DND-41 (cell line): ENCODE measurements around the gene CNST.

Experiments
- ATAC-seq: fragments of 200-7000 bp; cut with Tn5 transposase; 3 replicates; pipeline ENCODE4 v1.9.1; 2021; ENCODE audit warnings: low read depth; ENCODE audit not compliant: insufficient read depth
- DNase-seq: peaks from one replicate; pipeline ENCODE4 v3.0.0-alpha.2; 2020
- H2AFZ ChIP-seq: 2 replicates; pipeline ENCODE4 v1.6.0; 2012; ENCODE audit warnings: low read depth, low read length
- H3K27ac ChIP-seq: 2 replicates; pipeline ENCODE4 v1.5.1; 2012; ENCODE audit warnings: low read length, inconsistent platforms
- H3K27me3 ChIP-seq: fragments of 200-600 bp; sonication (generic); 2 replicates; pipeline ENCODE4 v1.6.0; 2012; ENCODE audit warnings: low read length, mild to moderate bottlenecking, inconsistent platforms; ENCODE audit not compliant: insufficient read depth, poor library complexity
- H3K36me3 ChIP-seq: 2 replicates; pipeline ENCODE4 v1.5.1; 2012; ENCODE audit warnings: low read length, inconsistent platforms; ENCODE audit not compliant: insufficient read depth
- H3K4me1 ChIP-seq: 2 replicates; pipeline ENCODE4 v1.5.1; 2012; ENCODE audit warnings: mild to moderate bottlenecking, low read length; ENCODE audit not compliant: insufficient read depth
- H3K4me2 ChIP-seq: 2 replicates; pipeline ENCODE4 v1.6.0; 2012; ENCODE audit warnings: mild to moderate bottlenecking, moderate library complexity, low read length, inconsistent platforms; ENCODE audit not compliant: insufficient read depth
- H3K4me3 ChIP-seq, 2 experiments: fragments of 200-600 bp in 1 of 2; shearing (Covaris generic) in 1 of 2; 2 replicates each; pipeline ENCODE4 v1.5.1; 2012 to 2016; ENCODE audit warnings: inconsistent platforms in 2 of 2, low read length in 2 of 2, mild to moderate bottlenecking in 2 of 2, low read depth in 1 of 2, moderate library complexity in 1 of 2
- H3K79me2 ChIP-seq: 2 replicates; pipeline ENCODE4 v1.6.0; 2012; ENCODE audit warnings: low read length, inconsistent platforms; ENCODE audit not compliant: insufficient read depth
- H3K9ac ChIP-seq: 2 replicates; pipeline ENCODE4 v1.6.0; 2012; ENCODE audit warnings: low read depth, mild to moderate bottlenecking, inconsistent platforms, low read length, moderate library complexity
- H3K9me3 ChIP-seq: 2 replicates; pipeline ENCODE4 v1.5.1; 2012; ENCODE audit warnings: low read length, moderate library complexity, mild to moderate bottlenecking, inconsistent platforms; ENCODE audit not compliant: insufficient read depth, severe bottlenecking
- H4K20me1 ChIP-seq: 2 replicates; pipeline ENCODE4 v1.6.0; 2012; ENCODE audit warnings: low read length; ENCODE audit not compliant: insufficient read depth
- EZH2 ChIP-seq: IDR thresholded peaks from 3 replicates; pipeline ENCODE4 v1.6.1; 2012; ENCODE audit warnings: borderline replicate concordance, low read depth, mild to moderate bottlenecking, moderate library complexity, low read length, inconsistent platforms; ENCODE audit not compliant: severe bottlenecking
- TF ChIP-seq, protein P1 (sequence below): IDR thresholded peaks from 2 replicates; pipeline ENCODE4 v1.5.1; 2012; ENCODE audit warnings: borderline replicate concordance, low read length, moderate library complexity, mild to moderate bottlenecking; ENCODE audit not compliant: poor library complexity, severe bottlenecking; ENCODE audit errors: extremely low read depth

CNST gene

DNA sequence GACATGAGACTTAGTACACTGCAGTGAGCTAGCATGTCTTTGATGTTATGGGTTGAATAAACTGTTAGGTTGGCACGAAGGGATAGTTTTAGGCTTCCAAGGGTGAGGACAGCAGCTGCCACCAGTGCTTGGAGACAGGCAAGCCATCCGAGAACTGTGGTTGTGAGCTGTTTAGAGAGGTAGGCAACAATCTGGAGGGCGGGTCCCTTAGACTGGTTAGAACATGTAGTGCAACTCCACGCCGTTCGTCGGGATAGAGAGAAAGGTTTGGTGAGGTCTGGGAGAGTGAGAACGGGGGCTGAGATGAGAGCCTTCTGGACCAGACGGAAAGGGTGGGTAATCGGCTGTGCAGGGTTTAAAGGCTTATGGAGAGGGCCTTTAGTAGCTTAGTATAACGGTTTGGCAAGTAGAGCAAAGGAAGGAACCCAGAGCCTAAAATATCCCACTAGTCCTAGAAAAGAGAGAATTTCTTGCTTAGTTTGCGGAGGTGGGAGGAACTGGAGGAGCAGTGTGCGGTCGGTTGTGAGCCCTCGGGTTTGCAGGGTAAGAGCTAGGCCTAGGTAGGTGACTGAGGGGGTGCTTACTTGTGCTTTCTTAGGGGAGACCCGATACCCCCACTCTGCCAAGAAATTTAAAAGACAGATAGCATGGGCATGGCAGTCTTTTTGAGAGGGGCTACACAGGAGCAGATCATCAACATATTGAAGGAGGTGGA is 72.8 kb downstream of the CNST start:
- Histone ChIP-seq H3K36me3 (peaks cover 54% of the 10 kb centered on the region), H3K79me2 (no peaks in the 10 kb centered on the region), H3K9ac (no peak overlapping the region), H3K9me3 (no peaks in the 10 kb centered on the region), H4K20me1 (peaks cover 3% of the 10 kb centered on the region; the same call in 1 of the 2 replicates), H3K4me3 (no peak overlapping the region), H2AFZ (no peak overlapping the region), H3K4me2 (no peak overlapping the region), H3K4me1 (no peaks in the 10 kb centered on the region), H3K27me3 (no peaks in the 10 kb centered on the region), H3K27ac (no peak overlapping the region; the same call in none of the 2 replicates)
- TF ChIP-seq EZH2 = no peak
- TF ChIP-seq, protein P1, sequence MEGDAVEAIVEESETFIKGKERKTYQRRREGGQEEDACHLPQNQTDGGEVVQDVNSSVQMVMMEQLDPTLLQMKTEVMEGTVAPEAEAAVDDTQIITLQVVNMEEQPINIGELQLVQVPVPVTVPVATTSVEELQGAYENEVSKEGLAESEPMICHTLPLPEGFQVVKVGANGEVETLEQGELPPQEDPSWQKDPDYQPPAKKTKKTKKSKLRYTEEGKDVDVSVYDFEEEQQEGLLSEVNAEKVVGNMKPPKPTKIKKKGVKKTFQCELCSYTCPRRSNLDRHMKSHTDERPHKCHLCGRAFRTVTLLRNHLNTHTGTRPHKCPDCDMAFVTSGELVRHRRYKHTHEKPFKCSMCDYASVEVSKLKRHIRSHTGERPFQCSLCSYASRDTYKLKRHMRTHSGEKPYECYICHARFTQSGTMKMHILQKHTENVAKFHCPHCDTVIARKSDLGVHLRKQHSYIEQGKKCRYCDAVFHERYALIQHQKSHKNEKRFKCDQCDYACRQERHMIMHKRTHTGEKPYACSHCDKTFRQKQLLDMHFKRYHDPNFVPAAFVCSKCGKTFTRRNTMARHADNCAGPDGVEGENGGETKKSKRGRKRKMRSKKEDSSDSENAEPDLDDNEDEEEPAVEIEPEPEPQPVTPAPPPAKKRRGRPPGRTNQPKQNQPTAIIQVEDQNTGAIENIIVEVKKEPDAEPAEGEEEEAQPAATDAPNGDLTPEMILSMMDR = no peak
- ATAC-seq (no peak), DNase-seq (no peak)

DNA sequence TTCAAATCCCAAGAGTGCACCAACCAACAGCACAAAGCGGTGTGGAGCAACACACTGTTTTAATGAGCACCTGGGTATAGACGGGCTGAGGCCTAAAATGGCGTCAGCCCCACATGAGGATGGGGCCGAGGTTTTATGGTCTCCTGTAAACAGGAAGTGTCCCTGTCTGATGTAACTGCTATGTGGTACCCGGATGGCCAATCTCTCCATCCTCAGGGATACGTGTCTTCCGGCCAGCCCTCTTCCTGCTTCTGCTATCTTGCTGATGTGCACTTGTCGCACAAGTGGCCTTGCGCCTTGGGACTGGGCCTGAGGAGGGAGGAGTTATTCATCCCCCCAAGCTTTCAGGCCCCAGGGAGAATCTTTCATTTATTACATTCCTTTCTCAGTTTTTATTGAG is 73.5 kb downstream of the CNST start:
- no peak overlapping the region for H3K4me2 ChIP-seq
- H3K9me3 ChIP-seq = no peaks in the 10 kb centered on the region
- peaks cover 53% of the 10 kb centered on the region for H3K36me3 ChIP-seq
- no peak overlapping the region for H3K9ac ChIP-seq
- no peak overlapping the region for H3K4me3 ChIP-seq
- H4K20me1 ChIP-seq = peaks cover 3% of the 10 kb centered on the region; the same call in 1 of the 2 replicates
- TF ChIP-seq, protein P1 = no peak
- TF ChIP-seq EZH2 = no peak
- no peaks in the 10 kb centered on the region for H3K27me3 ChIP-seq
- no peaks in the 10 kb centered on the region for H3K4me1 ChIP-seq
- no peak overlapping the region; the same call in none of the 2 replicates for H3K27ac ChIP-seq
- H2AFZ ChIP-seq = no peak overlapping the region
- no peaks in the 10 kb centered on the region for H3K79me2 ChIP-seq
- DNase-seq (no peak), ATAC-seq (no peak)

DNA sequence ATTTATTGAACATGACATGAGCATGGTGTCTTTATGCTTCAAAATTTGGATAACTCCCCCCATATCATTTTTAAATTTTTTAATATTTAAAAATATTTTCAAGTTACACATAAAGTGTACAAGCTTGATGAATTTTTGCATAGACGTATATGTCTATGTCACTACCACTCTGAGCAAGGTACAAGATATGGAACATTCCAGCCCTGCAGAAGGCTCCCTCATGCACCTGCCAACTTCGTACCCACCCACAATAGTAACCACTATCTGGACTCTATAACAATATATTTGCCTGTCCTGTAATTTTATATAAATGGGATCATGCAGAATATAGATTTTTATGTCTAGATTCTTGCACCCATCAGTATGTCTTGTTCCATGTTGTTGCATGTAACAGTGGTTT is 74.5 kb downstream of the CNST start:
- no peaks in the 10 kb centered on the region for H3K4me1 ChIP-seq
- no peaks in the 10 kb centered on the region for H3K27me3 ChIP-seq
- no peak overlapping the region for H3K27ac ChIP-seq
- no peaks in the 10 kb centered on the region for H3K79me2 ChIP-seq
- no peak overlapping the region for H2AFZ ChIP-seq
- ATAC-seq (no peak), DNase-seq (no peak)
- TF ChIP-seq, protein P1 = no peak
- no peak for TF ChIP-seq EZH2
- peaks cover 3% of the 10 kb centered on the region; the same call in 1 of the 2 replicates for H4K20me1 ChIP-seq
- peaks cover 56% of the 10 kb centered on the region for H3K36me3 ChIP-seq
- no peak overlapping the region for H3K9ac ChIP-seq
- no peak overlapping the region for H3K4me2 ChIP-seq
- no peaks in the 10 kb centered on the region for H3K9me3 ChIP-seq
- no peak overlapping the region for H3K4me3 ChIP-seq

DNA sequence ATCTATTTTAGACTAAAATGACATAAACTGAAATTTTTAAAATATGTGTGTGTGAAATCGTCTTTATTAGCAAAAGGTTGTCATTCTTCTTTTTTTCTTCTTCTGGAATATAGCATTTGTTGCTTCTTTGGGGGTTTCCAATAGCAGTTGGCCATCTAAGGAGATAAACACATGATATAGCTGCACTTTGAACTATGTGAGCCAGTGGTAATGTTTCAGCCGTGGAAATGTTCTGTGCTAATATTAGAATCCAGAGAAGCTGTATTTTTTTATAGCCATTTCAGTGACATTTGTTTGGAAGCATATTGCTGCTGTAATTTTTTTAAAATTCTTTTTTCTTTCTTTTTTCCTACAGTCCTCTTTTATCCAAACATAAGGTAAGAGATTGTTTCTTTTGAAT is 75.1 kb downstream of the CNST start:
- TF ChIP-seq EZH2 = no peak
- TF ChIP-seq, protein P1 = no peak
- H3K27me3 ChIP-seq = no peaks in the 10 kb centered on the region
- no peaks in the 10 kb centered on the region for H3K9me3 ChIP-seq
- H4K20me1 ChIP-seq = peaks cover 3% of the 10 kb centered on the region; the same call in 1 of the 2 replicates
- ATAC-seq = no peak
- no peak overlapping the region for H2AFZ ChIP-seq
- no peak overlapping the region for H3K4me2 ChIP-seq
- H3K4me3 ChIP-seq = no peak overlapping the region
- H3K4me1 ChIP-seq = no peaks in the 10 kb centered on the region
- no peak overlapping the region for H3K9ac ChIP-seq
- no peak for DNase-seq
- H3K36me3 ChIP-seq = peaks cover 52% of the 10 kb centered on the region
- H3K27ac ChIP-seq = no peak overlapping the region
- no peaks in the 10 kb centered on the region for H3K79me2 ChIP-seq
